HEK293T (cell line): ENCODE measurements around the gene RABEPK.
A peak's percentile ranks its signal among the peaks of the same experiment; 100 is the strongest.

Experiments
- CTCF ChIA-PET: fragments of 350-600 bp; formaldehyde crosslinking; extraction: SDS; loops from one replicate; lab custom pipeline; 2021; ENCODE audit warnings: antibody characterized with exemption, inconsistent platforms; lab: Yijun Ruan, JAX
- POLR2A ChIA-PET: fragments of 350-600 bp; formaldehyde crosslinking; extraction: SDS; loops from one replicate; lab custom pipeline; 2020; ENCODE audit warnings: antibody characterized with exemption, inconsistent platforms; lab: Yijun Ruan, JAX
- DNase-seq: peaks from one replicate; pipeline ENCODE4 v3.0.0; 2012; ENCODE audit warnings: mixed read lengths; ENCODE audit errors: extremely low spot score
- ARNT ChIP-seq: fragments of 450-650 bp; IDR thresholded peaks from 2 replicates; pipeline ENCODE4 v1.6.1; 2017; ENCODE audit warnings: mild to moderate bottlenecking
- BHLHE40 ChIP-seq: fragments of 450-650 bp; IDR thresholded peaks from 2 replicates; pipeline ENCODE4 v1.6.1; 2016; ENCODE audit warnings: mild to moderate bottlenecking, moderate library complexity, borderline replicate concordance
- CTBP1 ChIP-seq: fragments of 450-650 bp; IDR thresholded peaks from 2 replicates; pipeline ENCODE4 v1.6.1; 2016; ENCODE audit warnings: borderline replicate concordance
- ELF4 ChIP-seq: fragments of 450-650 bp; IDR thresholded peaks from 2 replicates; pipeline ENCODE4 v1.6.1; 2017; ENCODE audit warnings: antibody characterized with exemption
- FOXA1 ChIP-seq: fragments of 450-650 bp; IDR thresholded peaks from 2 replicates; pipeline ENCODE4 v1.6.1; 2016; ENCODE audit warnings: mild to moderate bottlenecking
- FOXK2 ChIP-seq: fragments of 450-650 bp; IDR thresholded peaks from 2 replicates; pipeline ENCODE4 v1.6.1; 2016; ENCODE audit warnings: mild to moderate bottlenecking
- FOXM1 ChIP-seq: fragments of 450-650 bp; IDR thresholded peaks from 2 replicates; pipeline ENCODE4 v1.6.1; 2017; ENCODE audit warnings: mild to moderate bottlenecking, borderline replicate concordance
- HDGF ChIP-seq: fragments of 450-650 bp; IDR thresholded peaks from 2 replicates; pipeline ENCODE4 v1.6.1; 2017; ENCODE audit warnings: antibody characterized with exemption, borderline replicate concordance
- L3MBTL2 ChIP-seq: fragments of 450-650 bp; conservative IDR thresholded peaks from 2 replicates; pipeline ENCODE4 v1.6.1; 2016; ENCODE audit warnings: mild to moderate bottlenecking
- LEF1 ChIP-seq: fragments of 450-650 bp; IDR thresholded peaks from 2 replicates; pipeline ENCODE4 v1.6.1; 2017; ENCODE audit warnings: mild to moderate bottlenecking, borderline replicate concordance
- NFRKB ChIP-seq: fragments of 450-650 bp; IDR thresholded peaks from 2 replicates; pipeline ENCODE4 v1.6.1; 2016; ENCODE audit warnings: mild to moderate bottlenecking, moderate library complexity
- SP1 ChIP-seq: fragments of 450-650 bp; IDR thresholded peaks from 2 replicates; pipeline ENCODE4 v1.6.1; 2017
- SUZ12 ChIP-seq: fragments of 450-650 bp; IDR thresholded peaks from 2 replicates; pipeline ENCODE4 v1.6.1; 2016; ENCODE audit warnings: mild to moderate bottlenecking
- TARDBP ChIP-seq: fragments of 450-650 bp; IDR thresholded peaks from 2 replicates; pipeline ENCODE4 v1.6.1; 2016
- ZNF384 ChIP-seq: fragments of 450-650 bp; IDR thresholded peaks from 2 replicates; pipeline ENCODE4 v1.6.1; 2016
- TF ChIP-seq, protein P1 (sequence below): fragments of 450-650 bp; IDR thresholded peaks from 2 replicates; pipeline ENCODE4 v1.6.1; 2016

RABEPK gene, protein sequence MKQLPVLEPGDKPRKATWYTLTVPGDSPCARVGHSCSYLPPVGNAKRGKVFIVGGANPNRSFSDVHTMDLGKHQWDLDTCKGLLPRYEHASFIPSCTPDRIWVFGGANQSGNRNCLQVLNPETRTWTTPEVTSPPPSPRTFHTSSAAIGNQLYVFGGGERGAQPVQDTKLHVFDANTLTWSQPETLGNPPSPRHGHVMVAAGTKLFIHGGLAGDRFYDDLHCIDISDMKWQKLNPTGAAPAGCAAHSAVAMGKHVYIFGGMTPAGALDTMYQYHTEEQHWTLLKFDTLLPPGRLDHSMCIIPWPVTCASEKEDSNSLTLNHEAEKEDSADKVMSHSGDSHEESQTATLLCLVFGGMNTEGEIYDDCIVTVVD

DNA sequence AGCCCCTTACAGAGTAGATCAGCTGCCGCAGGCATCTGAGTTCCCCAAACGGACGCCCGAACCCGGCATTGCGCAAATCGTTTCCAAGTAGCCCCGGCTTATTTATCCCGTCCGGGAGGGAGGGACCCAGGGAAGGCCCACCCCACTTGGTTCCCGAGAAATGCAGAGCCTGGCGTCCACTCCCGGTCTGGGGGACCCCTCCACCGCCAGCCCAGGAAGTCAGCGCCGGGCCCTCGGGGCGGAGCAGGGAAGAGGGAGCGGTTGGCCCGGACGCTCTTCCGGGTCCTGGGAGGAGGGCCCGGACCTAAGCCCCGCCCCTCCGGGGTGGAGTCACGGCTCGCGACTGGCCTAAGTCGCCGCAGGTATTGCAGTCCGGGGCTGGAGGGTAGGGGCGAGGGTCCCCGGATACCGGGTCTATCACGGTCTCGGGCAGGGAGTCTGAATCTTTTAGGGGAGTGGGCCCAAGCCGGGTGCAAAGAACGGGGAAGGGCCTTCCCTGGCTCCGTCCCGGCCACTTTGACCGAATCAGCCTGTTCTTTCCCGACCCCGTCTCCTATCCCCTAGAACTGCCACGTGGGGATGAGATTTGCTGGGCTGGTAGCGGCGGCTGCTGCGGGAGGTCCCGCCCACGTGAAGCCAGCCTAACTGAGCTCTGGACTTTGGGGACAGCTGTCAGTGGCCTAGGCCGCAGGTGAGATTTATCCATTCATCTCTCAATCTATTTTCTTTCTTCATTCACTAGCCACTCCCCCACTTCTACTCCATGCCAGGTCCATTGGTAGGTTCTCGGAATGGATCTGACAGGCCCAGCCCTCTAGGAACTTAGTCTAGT is at the start of gene RABEPK:
RABEPK (plus strand) TSS at position 327 of the 832 bp plus-strand sequence. CDS start 2,472 bp downstream, outside the sequence.
- TF ChIP-seq ELF4 (peak; percentile 90), ARNT (no peak), L3MBTL2 (peak; percentile 79)
- TF ChIP-seq, protein P1, sequence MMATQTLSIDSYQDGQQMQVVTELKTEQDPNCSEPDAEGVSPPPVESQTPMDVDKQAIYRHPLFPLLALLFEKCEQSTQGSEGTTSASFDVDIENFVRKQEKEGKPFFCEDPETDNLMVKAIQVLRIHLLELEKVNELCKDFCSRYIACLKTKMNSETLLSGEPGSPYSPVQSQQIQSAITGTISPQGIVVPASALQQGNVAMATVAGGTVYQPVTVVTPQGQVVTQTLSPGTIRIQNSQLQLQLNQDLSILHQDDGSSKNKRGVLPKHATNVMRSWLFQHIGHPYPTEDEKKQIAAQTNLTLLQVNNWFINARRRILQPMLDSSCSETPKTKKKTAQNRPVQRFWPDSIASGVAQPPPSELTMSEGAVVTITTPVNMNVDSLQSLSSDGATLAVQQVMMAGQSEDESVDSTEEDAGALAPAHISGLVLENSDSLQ: peak; percentile 67; the same call in 1 of the 2 replicates
- peak; percentile 97 for DNase-seq
- ChIA-PET POLR2A (interaction anchor here (0.6 to 4.4 kb wide), 5 partner anchors 9 to 41 kb away, joined by 3 to 19 read pairs (median 4); partner anchors contain the start of gene HSPA5), CTCF (no interaction called here)

DNA sequence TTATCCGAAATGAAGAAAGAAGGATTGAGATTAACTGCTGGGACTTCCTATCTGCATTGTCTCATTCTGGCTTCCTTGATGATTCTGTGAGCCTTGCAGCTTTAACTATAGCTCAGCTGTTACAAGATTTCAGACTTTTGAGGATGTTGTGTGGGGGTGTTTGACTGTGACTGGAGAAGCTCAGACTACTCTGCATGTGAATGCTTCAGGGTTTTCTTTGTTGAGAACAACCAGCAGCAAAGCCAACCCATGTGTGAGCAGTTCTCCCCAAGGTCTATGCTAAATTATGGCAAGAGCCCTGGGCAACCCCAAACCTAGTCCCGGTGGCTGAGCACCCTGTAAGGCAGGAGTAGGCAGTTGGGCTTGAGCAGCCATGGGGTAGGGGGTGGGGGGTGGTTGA is 48.6 kb upstream of the RABEPK start:
- no peak for DNase-seq
- CTCF ChIA-PET: no interaction called here
- TF ChIP-seq FOXA1 (no peak), FOXM1 (no peak), ARNT (no peak), CTBP1 (no peak), LEF1 (no peak), FOXK2 (no peak), SUZ12 (no peak), NFRKB (no peak), ZNF384 (no peak), ELF4 (no peak), TARDBP (no peak), L3MBTL2 (no peak)
- POLR2A ChIA-PET: no interaction called here

DNA sequence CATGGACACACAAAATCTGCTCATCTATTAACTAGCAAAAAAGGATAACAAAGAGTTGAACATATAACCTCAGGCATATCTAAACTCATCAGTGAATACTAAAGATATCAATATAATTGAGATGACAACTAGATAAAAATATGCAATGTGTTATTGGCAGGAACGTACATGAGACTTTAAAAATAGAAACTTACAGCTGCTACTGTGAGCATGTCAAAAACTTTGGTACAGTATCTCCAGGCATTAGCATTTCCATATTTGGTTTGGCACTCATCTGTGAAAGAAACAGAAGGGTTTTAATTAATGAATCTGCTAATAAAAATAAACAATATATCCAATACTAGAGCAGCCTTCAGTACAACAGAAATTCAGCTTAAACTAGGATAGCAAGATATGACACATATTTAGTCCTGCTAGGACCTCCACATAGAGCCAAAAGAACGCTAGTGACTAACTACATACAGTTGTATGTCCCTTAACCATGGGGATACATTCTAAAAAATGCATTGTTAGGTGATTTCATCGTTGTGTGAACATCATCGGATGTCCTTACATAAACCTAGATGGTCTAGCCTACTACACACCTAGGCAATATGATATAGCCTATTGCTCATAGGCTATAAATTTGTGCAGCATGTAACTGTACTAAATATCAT is 46.5 kb upstream of the RABEPK start:
- TF ChIP-seq BHLHE40 (no peak), L3MBTL2 (no peak), FOXA1 (no peak), HDGF (no peak), FOXK2 (no peak), FOXM1 (no peak), LEF1 (no peak), CTBP1 (no peak), TARDBP (no peak), ELF4 (no peak), ARNT (no peak), SUZ12 (no peak), ZNF384 (no peak), NFRKB (no peak), SP1 (no peak)
- TF ChIP-seq, protein P1: no peak
- CTCF ChIA-PET: no interaction called here
- POLR2A ChIA-PET: no interaction called here
- no peak for DNase-seq

DNA sequence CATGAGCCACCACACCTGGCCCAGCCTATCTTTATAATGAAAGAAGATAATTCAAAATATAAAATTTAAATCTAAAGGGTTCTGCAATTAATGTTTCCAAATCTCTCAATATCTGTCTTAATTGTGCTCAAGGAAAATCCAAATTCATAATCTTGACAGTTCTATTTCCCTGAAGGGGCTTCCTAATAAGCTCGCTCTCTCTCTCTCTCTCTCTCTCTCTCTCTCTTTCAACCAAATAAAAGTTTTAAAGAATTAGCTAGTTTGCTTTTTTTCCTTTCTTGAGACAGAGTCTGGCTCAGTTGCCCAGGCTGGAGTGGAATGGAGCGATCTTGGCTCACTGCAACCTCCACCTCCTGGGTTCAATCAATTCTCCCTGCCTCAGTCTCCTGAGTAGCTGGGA is 43.8 kb upstream of the RABEPK start:
- no peak for DNase-seq
- POLR2A ChIA-PET: no interaction called here
- CTCF ChIA-PET: no interaction called here
- TF ChIP-seq CTBP1: no peak
- no peak for TF ChIP-seq FOXM1
- TF ChIP-seq NFRKB: no peak
- no peak for TF ChIP-seq ELF4
- no peak for TF ChIP-seq ARNT
- TF ChIP-seq, protein P1: no peak
- no peak for TF ChIP-seq L3MBTL2
- TF ChIP-seq BHLHE40: no peak
- no peak for TF ChIP-seq FOXA1
- TF ChIP-seq SP1: no peak
- no peak for TF ChIP-seq HDGF
- TF ChIP-seq SUZ12: no peak

DNA sequence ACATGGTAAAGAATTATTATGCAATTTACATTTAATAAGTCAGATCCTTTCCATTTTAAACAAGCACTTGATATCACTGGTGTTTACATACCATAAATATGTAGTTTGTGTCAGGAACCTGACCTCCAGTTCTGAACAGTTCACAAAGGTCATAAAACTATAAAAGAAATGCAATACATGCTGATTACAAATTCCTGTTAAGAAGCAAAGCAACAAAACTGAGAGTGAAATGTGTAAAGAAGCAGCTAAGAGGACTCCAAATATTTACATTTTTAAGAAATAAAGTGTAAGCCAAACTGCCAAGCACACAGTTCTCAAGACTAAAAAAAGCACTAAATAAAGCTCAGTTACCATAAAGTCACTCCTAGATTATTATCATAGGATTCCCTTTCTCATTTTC is 39.6 kb upstream of the RABEPK start:
- CTCF ChIA-PET: no interaction called here
- TF ChIP-seq TARDBP: no peak
- no peak for TF ChIP-seq ELF4
- no peak for TF ChIP-seq CTBP1
- TF ChIP-seq FOXK2: no peak
- TF ChIP-seq, protein P1: no peak
- no peak for TF ChIP-seq NFRKB
- TF ChIP-seq SP1: no peak
- POLR2A ChIA-PET: no interaction called here
- no peak for DNase-seq
